IPS-11a (cell line): ENCODE results near the gene PLXNB2.

ENCODE experiments used
- H3K4me3 ChIP-seq: one replicate; pipeline ENCODE4 v1.5.1; 2013; ENCODE audit warnings: low read depth, low read length, control low read depth

The PLXNB2 gene

GRCh38 chr22:50313021-50313420 lies 5.6 kb upstream of the PLXNB2 start:
- no peak overlapping the region for H3K4me3 ChIP-seq

- H3K4me3 ChIP-seq, result no peak overlapping the region
These were observed 4.9 kb upstream of the PLXNB2 start for GRCh38 chr22:50312371-50312770.

- no peak overlapping the region for H3K4me3 ChIP-seq
These were observed 4.3 kb upstream of the PLXNB2 start for GRCh38 chr22:50311606-50312351.

DNA sequence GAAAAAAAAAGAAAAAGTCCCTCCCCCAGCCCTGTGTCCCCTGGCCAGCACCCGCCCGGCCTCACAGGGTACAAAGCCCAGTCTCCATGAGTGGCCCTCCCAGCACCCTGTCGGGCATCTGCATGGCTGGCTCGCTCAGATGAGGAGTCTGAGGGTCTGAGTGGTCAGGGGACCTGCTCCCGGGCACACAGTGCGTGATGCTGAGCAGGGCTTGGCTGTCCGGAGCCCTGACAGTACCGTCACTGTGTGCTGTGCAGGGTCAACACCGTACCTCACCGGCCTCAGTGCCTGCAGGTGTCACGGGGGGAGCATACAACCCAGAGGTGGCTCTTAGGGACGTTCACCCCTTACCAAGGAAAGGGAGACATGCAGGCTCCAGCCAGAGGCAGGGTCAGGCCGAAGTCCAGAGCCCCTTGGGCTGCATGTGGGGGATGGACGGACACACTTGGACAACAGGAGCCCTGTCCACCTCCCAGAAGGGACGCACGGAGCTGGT lies 3.6 kb upstream of the PLXNB2 start:
- H3K4me3 ChIP-seq, result no peak overlapping the region

DNA sequence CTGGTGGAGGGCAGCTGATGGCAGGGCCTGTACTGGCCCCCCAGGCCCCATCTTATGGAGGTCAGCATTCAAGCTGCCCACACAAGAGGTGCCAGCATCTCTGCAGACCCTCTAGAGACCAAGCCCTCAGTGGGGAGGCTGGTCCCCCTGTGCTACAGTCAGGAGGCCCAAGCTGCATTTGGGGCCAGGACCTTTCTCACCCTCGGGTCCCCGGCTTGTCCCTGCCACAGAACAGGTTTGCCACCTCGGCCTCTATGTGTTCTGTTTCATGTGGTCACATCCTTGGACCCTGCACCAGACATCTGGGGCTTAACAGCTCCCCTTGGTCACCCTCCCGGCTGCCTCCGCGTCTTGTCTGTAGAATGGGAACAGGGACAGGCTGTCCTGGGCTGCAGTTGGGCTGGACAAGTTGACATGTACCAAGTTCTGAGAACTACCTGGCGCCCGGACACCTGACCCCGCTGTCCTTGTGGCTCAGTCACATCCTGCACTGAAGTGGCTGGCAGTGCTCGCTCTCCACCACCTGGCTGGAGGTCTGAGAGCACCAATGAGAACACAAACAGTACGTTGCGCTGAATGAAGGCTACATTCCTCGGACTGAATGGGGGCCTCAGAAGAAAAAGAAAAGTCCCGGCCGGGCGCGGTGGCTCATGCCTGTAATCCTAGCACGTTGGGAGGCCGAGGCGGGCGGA lies 2.7 kb upstream of the PLXNB2 start:
- no peak overlapping the region for H3K4me3 ChIP-seq

GRCh38 chr22:50309601-50309991 lies 2.1 kb upstream of the PLXNB2 start:
- no peak overlapping the region for H3K4me3 ChIP-seq

DNA sequence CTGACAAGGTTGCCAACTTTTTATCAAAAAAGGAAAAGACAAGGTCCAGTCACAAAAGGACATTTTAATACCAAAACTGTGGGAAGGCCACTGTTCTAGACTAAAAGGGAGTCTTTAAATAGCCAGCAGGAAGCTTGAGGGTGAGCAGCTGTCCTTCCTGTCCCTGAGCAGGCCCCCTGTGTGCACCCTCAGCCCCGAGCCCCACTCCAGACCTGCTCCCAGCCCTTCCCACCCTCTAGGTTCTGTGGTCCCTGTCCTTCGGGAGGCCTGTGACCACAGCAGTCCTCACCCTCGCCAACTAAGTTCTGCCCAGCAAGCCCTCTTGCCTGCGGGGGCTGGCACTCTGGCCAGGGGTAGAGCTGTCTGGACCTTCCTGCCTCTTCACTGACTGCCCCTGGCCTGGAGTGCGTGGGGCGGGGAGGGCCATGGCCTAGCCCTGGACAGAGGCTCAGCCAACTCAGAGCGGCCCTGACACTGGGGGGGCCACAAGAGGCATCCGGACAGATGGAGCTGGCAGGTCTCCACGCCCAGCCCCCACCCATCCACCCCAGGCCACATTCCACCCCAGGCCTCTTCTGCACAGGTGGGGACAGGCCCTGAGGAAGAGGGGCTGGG lies 1.6 kb upstream of the PLXNB2 start:
- no peak overlapping the region for H3K4me3 ChIP-seq

DNA sequence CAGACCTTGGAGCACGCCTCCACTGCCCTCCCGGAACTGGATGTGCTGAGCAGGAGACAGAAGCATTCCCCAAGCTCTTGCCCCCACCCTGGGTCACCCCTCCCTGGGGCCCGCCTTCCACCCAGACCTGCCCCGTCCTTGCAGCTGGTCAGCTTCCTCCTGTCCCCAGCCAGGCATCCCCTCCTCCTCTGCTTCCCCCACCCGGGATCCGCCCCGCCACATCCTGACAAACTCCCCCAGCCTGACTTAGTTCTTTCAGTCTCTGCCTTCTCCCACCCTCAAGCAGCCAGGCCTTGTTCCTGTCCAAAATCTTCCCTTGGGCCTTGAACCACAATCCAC lies 1.1 kb upstream of the PLXNB2 start:
- no peak overlapping the region for H3K4me3 ChIP-seq

GRCh38 chr22:50307890-50308596 lies 597 bp upstream of the PLXNB2 start:
- H3K4me3 ChIP-seq, result no peak overlapping the region

DNA sequence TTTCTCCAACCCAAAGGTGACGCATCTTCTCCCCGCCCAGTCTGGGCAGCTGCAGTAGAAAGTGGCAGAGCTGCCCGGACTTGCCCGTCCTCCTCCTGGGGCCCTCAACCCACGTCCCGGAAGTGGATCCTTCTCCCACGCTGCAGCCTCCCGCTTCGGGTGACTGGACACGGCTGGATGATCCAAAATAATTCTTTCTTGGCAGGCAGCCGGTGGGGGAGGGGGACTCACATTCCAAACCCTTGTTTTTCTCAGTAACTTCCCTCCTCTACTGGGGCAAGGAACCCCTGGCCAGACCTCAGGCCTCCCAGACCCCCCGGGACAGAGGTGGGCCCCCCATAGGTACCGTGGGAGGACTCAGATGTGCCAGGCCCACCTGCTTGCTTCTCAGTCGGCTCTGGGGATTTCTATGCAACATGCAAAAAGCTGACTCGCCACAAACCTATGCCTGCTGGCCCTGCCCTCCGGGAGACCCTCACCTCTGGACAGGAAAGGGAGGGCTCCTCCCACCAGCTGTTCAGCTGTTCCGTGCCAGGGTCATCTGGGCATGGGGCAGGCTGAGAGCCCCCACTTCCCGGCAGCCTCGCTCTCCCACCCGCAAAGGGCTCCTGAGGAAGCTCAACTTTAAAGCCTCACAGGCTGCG lies 1.4 kb downstream of the PLXNB2 start:
- H3K4me3 ChIP-seq, result no peak overlapping the region

- no peak overlapping the region for H3K4me3 ChIP-seq
These were observed 2.0 kb downstream of the PLXNB2 start for GRCh38 chr22:50305393-50305922.

GRCh38 chr22:50304528-50305392 lies 2.7 kb downstream of the PLXNB2 start:
- no peak overlapping the region for H3K4me3 ChIP-seq

DNA sequence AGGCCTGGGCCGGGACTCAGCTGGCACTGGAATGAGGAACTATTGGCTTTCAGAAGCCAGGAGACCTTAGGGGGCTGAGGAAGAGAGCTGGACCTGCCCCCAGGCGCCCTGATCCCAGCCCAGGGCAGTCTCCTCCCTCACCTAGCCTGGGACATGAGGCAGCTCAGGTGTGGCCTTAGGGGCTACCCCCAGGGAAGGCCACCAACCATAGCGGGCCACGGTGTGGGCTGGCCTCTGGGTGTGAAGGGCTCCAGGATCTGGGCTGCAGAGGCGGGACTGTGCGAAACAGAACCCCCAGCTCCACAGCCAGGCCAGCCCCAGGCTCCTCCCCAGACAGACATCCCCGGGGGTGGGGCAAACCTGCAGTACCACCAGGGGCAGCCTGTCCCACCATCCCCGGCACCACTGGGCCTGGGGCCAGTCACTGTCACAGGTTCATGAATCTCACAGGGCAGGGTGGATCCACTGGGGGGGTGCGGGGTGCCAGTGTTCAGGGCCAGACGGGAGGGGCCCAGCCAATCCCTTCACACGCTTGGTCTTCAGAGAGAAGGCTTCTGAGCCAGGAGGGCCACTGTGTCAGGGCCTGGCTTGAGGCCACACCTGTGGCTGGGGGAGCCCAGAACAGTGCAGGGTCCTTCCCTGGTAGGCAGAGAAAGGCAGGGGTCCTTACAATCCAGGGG lies 3.5 kb downstream of the PLXNB2 start:
- no peak overlapping the region for H3K4me3 ChIP-seq

GRCh38 chr22:50303515-50303847 lies 4.0 kb downstream of the PLXNB2 start:
- H3K4me3 ChIP-seq, result no peak overlapping the region

- H3K4me3 ChIP-seq, result no peak overlapping the region
These were observed 4.9 kb downstream of the PLXNB2 start for GRCh38 chr22:50302564-50302963.

GRCh38 chr22:50302041-50302541 lies 5.4 kb downstream of the PLXNB2 start:
- H3K4me3 ChIP-seq, result no peak overlapping the region

DNA sequence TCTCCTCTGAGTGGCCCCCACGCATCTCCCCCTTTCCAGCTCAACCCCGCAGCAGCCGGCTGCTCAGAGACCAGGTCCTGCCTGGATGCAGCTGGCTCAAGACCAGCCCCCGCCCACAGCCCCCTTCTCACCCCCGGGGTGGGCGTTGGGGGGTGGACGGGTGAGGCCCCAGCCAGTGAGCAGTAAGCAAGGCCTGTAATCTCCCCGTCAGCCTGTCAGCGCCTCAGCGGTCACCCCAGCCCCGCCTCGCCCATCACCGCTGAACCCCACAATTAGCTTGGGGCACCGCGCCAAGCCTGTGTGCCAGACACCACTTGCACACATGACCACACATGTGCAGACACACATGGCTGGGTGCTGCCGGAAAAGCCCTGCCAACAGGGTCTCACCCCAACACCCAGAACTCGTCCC lies 5.9 kb downstream of the PLXNB2 start:
- H3K4me3 ChIP-seq, result no peak overlapping the region

DNA sequence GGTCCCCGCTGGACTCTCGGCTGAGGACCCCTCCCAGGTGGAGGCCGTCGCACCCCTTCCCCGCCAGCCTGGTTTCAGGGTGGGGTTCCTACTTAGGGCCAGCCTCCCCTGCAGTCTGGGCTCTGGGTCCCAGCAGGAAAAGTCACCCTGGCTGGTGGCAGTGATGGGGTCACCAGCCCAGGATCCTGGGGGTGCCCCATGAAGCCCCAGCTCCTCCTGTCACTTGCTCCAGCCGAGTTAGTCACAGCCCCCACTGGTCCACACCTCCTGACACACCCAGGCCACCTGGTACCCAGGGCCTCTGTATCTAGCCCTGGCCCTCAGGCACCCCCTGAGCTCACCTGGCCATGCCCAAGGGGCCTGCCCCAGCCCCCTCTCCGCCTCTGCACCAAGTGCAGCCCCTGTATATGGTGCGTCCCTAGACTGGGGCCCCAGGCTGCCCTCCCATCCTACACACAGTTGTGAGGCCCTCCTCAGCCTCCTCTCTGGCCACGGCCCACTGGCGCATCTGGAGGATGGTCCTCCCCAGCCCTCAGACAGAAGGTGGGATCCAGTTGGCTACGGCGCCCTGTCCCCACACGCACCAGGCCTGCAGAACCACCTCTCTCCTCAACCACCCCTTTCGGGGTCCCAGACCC lies 6.7 kb downstream of the PLXNB2 start:
- no peak overlapping the region for H3K4me3 ChIP-seq
